Fibroblast of lung (primary cell): ENCODE results near the gene NTMT1. TPM values are rescaled to one million over a fixed set of nuclear protein-coding genes. Genes with fewer than 3 reads are reported as not detected.

Source experiments
- DNase-seq, 2 donors: peaks; one replicate each; pipeline versions ENCODE4 v3.0.0 to v3.0.0-alpha.2; 2010; ENCODE audit warnings: low read depth in 2 of 2
- H2AFZ ChIP-seq: 2 replicates; pipeline ENCODE4 v1.5.1; 2012; ENCODE audit warnings: low read length, control low read depth, inconsistent platforms
- H3K27ac ChIP-seq: 2 replicates; pipeline ENCODE4 v1.5.1; 2011; ENCODE audit warnings: low read length, control low read depth; ENCODE audit not compliant: insufficient read depth
- H3K27me3 ChIP-seq: 2 replicates; pipeline ENCODE4 v1.5.1; 2011; ENCODE audit warnings: mild to moderate bottlenecking, low read length; ENCODE audit not compliant: control insufficient read depth, insufficient read depth
- H3K36me3 ChIP-seq: 2 replicates; pipeline ENCODE4 v1.5.1; 2011; ENCODE audit warnings: low read length; ENCODE audit not compliant: control insufficient read depth, insufficient read depth
- H3K4me1 ChIP-seq: 2 replicates; pipeline ENCODE4 v1.5.1; 2011; ENCODE audit warnings: low read length; ENCODE audit not compliant: control insufficient read depth, insufficient read depth; ENCODE audit errors: extremely low read depth
- H3K4me2 ChIP-seq: 2 replicates; pipeline ENCODE4 v1.5.1; 2011; ENCODE audit warnings: low read length, control low read depth; ENCODE audit not compliant: insufficient read depth; ENCODE audit errors: extremely low read depth
- H3K4me3 ChIP-seq, 4 experiments: fragments of 200-600 bp in 1 of 4; sonication (generic) in 1 of 4; replicated peaks in 1 of 4; 2 replicates each; pipeline ENCODE4 v1.5.1; 2011 to 2016; ENCODE audit warnings: low read length in 4 of 4, low read depth in 3 of 4, mild to moderate bottlenecking in 3 of 4, control low read depth in 2 of 4, inconsistent platforms in 1 of 4, mixed read lengths in 1 of 4; ENCODE audit not compliant: insufficient read depth in 1 of 4; ENCODE audit errors: control extremely low read depth in 1 of 4
- H3K79me2 ChIP-seq: 2 replicates; pipeline ENCODE4 v1.5.1; 2012; ENCODE audit warnings: mild to moderate bottlenecking, low read length, inconsistent platforms; ENCODE audit not compliant: control insufficient read depth, insufficient read depth
- H3K9ac ChIP-seq: 2 replicates; pipeline ENCODE4 v1.5.1; 2011; ENCODE audit warnings: mild to moderate bottlenecking, low read length, control low read depth; ENCODE audit not compliant: insufficient read depth
- H3K9me3 ChIP-seq: 2 replicates; pipeline ENCODE4 v1.5.1; 2012; ENCODE audit warnings: low read depth, low read length; ENCODE audit not compliant: control insufficient read depth, insufficient read depth
- H4K20me1 ChIP-seq: 2 replicates; pipeline ENCODE4 v1.5.1; 2011; ENCODE audit warnings: low read length; ENCODE audit not compliant: control insufficient read depth, insufficient read depth; ENCODE audit errors: extremely low read depth
- EZH2 ChIP-seq: IDR thresholded peaks from 2 replicates; pipeline ENCODE4 v1.5.1; 2012; ENCODE audit warnings: low read length, control low read depth, mild to moderate bottlenecking; ENCODE audit errors: missing control alignments
- polyA plus RNA-seq, 2 donors: library from polyadenylated mRNA; depleted of rRNA in 1 of 2; stranded (reverse) in 1 of 2; unstranded in 1 of 2; fragments of >200 nt; gene quantifications; 2 replicates each; pipeline ENCODE4 v1.2.1, GENCODE V29; 2011 to 2012; ENCODE audit warnings: missing spikeins in 1 of 2
- total RNA-seq: library from RNA; depleted of rRNA; stranded (reverse); fragments of >200 nt; gene quantifications from 2 replicates; pipeline ENCODE4 v1.2.1, GENCODE V29; 2014
- TF ChIP-seq, protein P1 (sequence below), 2 donors: IDR thresholded peaks in 1 of 2; conservative IDR thresholded peaks in 1 of 2; 1 replicate in 1 of 2; 2 replicates in 1 of 2; pipeline ENCODE4 v1.5.1; 2011 to 2012; ENCODE audit warnings: low read length in 2 of 2, control low read depth in 1 of 2, inconsistent platforms in 1 of 2, low read depth in 1 of 2, mild to moderate bottlenecking in 1 of 2

Gene NTMT1
- total and polyA plus RNA-seq, 2 donors (not counting 1 experiment from before 2014, with no cell fraction given): 34.2 to 51.9 TPM

- peaks cover 9% of the 10 kb centered on the region for H3K4me1 ChIP-seq
- peak; percentile 96 to 97 for DNase-seq
- H3K79me2 ChIP-seq: peaks cover 36% of the 10 kb centered on the region
- peak within 1 kb of the TSS; percentile 83 for H3K27ac ChIP-seq
- H3K9me3 ChIP-seq: no peaks in the 10 kb centered on the region
- H2AFZ ChIP-seq: peak within 1 kb of the TSS; percentile 89
- peak within 1 kb of the TSS; percentile 73 to 95 (median 94) for H3K4me3 ChIP-seq
- H3K4me2 ChIP-seq: peak within 1 kb of the TSS; percentile 96
- no peaks in the 10 kb centered on the region for H3K27me3 ChIP-seq
- TF ChIP-seq, protein P1, sequence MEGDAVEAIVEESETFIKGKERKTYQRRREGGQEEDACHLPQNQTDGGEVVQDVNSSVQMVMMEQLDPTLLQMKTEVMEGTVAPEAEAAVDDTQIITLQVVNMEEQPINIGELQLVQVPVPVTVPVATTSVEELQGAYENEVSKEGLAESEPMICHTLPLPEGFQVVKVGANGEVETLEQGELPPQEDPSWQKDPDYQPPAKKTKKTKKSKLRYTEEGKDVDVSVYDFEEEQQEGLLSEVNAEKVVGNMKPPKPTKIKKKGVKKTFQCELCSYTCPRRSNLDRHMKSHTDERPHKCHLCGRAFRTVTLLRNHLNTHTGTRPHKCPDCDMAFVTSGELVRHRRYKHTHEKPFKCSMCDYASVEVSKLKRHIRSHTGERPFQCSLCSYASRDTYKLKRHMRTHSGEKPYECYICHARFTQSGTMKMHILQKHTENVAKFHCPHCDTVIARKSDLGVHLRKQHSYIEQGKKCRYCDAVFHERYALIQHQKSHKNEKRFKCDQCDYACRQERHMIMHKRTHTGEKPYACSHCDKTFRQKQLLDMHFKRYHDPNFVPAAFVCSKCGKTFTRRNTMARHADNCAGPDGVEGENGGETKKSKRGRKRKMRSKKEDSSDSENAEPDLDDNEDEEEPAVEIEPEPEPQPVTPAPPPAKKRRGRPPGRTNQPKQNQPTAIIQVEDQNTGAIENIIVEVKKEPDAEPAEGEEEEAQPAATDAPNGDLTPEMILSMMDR (conservative IDR thresholded peaks at IDR 0.05 in 1 of 2, IDR thresholded peaks at IDR 0.05 in 1 of 2; ENCODE audit: low read depth in 1 of 2, low read length in 2 of 2): peak; percentile 54 to 79
- TF ChIP-seq EZH2: no peak
- H3K9ac ChIP-seq: peak within 1 kb of the TSS; percentile 91
- no peaks in the 10 kb centered on the region for H4K20me1 ChIP-seq
- peaks cover 14% of the 10 kb centered on the region for H3K36me3 ChIP-seq
Measured at GRCh38 chr9:129641750-129642585, 16.0 kb downstream of the NTMT1 start, which contains the start of gene ASB6. Gene ASB6 (minus strand): TSS chr9:129642151. CDS start chr9:129641999, 152 bp downstream.

DNA sequence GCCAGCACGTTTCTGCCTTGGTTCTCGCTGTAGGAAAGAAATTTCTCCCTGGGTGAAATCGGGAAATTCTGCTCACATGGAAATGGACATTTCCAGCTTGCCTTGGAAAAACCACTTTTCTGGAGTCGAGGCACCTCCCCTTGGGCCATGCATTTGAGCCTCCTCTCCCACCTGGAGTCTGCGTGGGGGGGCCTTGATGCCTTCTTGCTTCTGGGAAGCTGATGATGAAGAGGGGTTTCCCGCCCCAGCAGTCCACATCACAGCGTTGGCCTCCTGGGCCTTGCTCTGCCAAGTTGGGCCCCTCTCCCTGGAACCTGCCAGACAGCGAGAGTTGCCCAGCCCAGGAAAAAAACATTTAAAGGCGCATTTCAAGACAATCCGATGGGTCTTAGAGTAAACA is 17.7 kb downstream of the NTMT1 start:
- H4K20me1 ChIP-seq: no peaks in the 10 kb centered on the region
- H3K9ac ChIP-seq: no peak overlapping the region
- no peak overlapping the region for H3K27ac ChIP-seq
- DNase-seq: no peak
- H3K27me3 ChIP-seq: no peaks in the 10 kb centered on the region
- no peak overlapping the region for H2AFZ ChIP-seq
- peaks cover 29% of the 10 kb centered on the region for H3K79me2 ChIP-seq
- TF ChIP-seq, protein P1 (conservative IDR thresholded peaks at IDR 0.05 in 1 of 2, IDR thresholded peaks at IDR 0.05 in 1 of 2; ENCODE audit: low read depth in 1 of 2, low read length in 2 of 2): no peak
- no peak for TF ChIP-seq EZH2
- H3K4me3 ChIP-seq: no peak overlapping the region
- H3K36me3 ChIP-seq: peaks cover under 1% of the 10 kb centered on the region
- no peak overlapping the region for H3K4me2 ChIP-seq
- H3K9me3 ChIP-seq: no peaks in the 10 kb centered on the region
- H3K4me1 ChIP-seq: peaks cover 13% of the 10 kb centered on the region

DNA sequence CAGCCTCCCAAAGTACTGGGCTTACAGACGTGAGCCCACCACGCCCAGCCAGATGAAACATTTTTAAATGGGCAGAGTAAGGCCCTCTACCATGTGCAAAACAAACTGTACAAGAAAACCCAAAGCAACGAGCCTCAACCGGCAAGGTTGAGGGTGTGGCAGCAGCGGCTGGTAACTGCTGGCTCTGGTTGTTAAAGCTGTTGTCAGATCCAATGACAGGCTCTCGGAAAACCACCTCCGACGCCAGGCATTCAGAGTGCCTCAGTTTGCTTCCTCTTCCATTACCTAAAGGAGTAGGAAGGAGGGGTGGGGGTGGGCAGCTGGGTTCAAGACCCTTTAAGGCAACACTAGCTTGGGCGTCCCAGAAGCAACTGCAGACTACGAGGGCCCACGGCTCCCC is 18.4 kb downstream of the NTMT1 start:
- Histone ChIP-seq H4K20me1 (no peaks in the 10 kb centered on the region), H3K36me3 (no peaks in the 10 kb centered on the region), H3K4me3 (no peak overlapping the region), H3K27me3 (no peaks in the 10 kb centered on the region), H2AFZ (no peak overlapping the region), H3K9me3 (no peaks in the 10 kb centered on the region), H3K27ac (no peak overlapping the region), H3K9ac (no peak overlapping the region), H3K79me2 (peaks cover 24% of the 10 kb centered on the region), H3K4me1 (peaks cover 17% of the 10 kb centered on the region), H3K4me2 (no peak overlapping the region)
- TF ChIP-seq EZH2: no peak
- TF ChIP-seq, protein P1 (conservative IDR thresholded peaks at IDR 0.05 in 1 of 2, IDR thresholded peaks at IDR 0.05 in 1 of 2; ENCODE audit: low read depth in 1 of 2, low read length in 2 of 2): no peak
- no peak for DNase-seq
